Sciatic nerve (tissue), 1 donor: ENCODE data around the gene GDPD2. TPM values are rescaled to one million over a fixed set of nuclear protein-coding genes. Genes with fewer than 3 reads are reported as not detected.

ENCODE experiments used
- total RNA-seq: library from RNA; stranded (reverse); fragmentation: NEBNext Ultra II Directional; extraction: Animal tissue kit (Norgen Biotek cat#: 25700); gene quantifications from one replicate; pipeline ENCODE4 v1.2.1, GENCODE V29; 2021
- donor health status: DM: no; HTN: no; CAD: no.

GDPD2 gene
- total RNA-seq, 1 donor from 2014 or later = 0.22 TPM

Other genes starting within 250 kb of the GDPD2 start
- gene DGAT2L6, start 245.8 kb upstream of the GDPD2 start, total RNA-seq = not detected
- gene AWAT1, start 188.7 kb upstream of the GDPD2 start, total RNA-seq = not detected
- gene P2RY4, start 163.1 kb upstream of the GDPD2 start, total RNA-seq = 1.0 TPM
- not detected for gene ARR3, start 155.0 kb upstream of the GDPD2 start, total RNA-seq
- gene RAB41, start 141.1 kb upstream of the GDPD2 start, total RNA-seq = not detected
- 21.0 TPM for gene PDZD11, start 133.4 kb upstream of the GDPD2 start, total RNA-seq
- gene KIF4A, start 133.2 kb upstream of the GDPD2 start, total RNA-seq = 0.18 TPM
- 14.8 TPM for gene DLG3, start 21.5 kb downstream of the GDPD2 start, total RNA-seq